H54 (cell line): ENCODE results near the gene CT45A5.
"Not testable (repeated sequence)": the region's sequence is repeated elsewhere in the genome, so short reads cannot be mapped to it uniquely, and the experiment has no call there.

Experiments
- DNase-seq: peaks from one replicate; pipeline ENCODE4 v3.0.0; 2011; ENCODE audit warnings: low spot score, mixed read lengths; ENCODE audit not compliant: insufficient read length
- FAIRE-seq: peaks from 3 replicates; lab custom pipeline; 2011; peaks lifted over from hg19 to GRCh38; lab: Jason Lieb, UNC
- POLR2A ChIP-seq: IDR thresholded peaks from 2 replicates; pipeline ENCODE4 v1.6.1; 2011; ENCODE audit warnings: low read depth, mild to moderate bottlenecking, low read length

Gene CT45A5

GRCh38 chrX:135785403-135785802, at the start of gene CT45A5:
TSS of gene CT45A5 (minus strand) at chrX:135785503. CDS start at chrX:135781729, 3,774 bp downstream.
- FAIRE-seq, DNase-seq: not testable (repeated sequence)

GRCh38 chrX:135819912-135820311, 34.6 kb upstream of the CT45A5 start, which contains the start of gene CT45A2:
TSS of gene CT45A2 (minus strand) at chrX:135820012. CDS start at chrX:135816265, 3,747 bp downstream.
- FAIRE-seq, DNase-seq: not testable (repeated sequence)

- not testable (repeated sequence) for FAIRE-seq, DNase-seq
These were observed 17.4 kb upstream of the CT45A5 start, which contains the start of gene CT45A6 for GRCh38 chrX:135802687-135803086. TSS of gene CT45A6 (minus strand) at chrX:135802787. CDS start at chrX:135798993, 3,794 bp downstream.

GRCh38 chrX:135768091-135768490, 17.2 kb downstream of the CT45A5 start, which contains the start of gene CT45A3:
TSS of gene CT45A3 (minus strand) at chrX:135768191. CDS start at chrX:135764444, 3,747 bp downstream.
- not testable (repeated sequence) for FAIRE-seq, DNase-seq

- DNase-seq, FAIRE-seq: not testable (repeated sequence)
These were observed 40.6 kb downstream of the CT45A5 start for GRCh38 chrX:135744739-135745138.

GRCh38 chrX:135741192-135741715, 44.0 kb downstream of the CT45A5 start:
- DNase-seq: no peak
- TF ChIP-seq POLR2A: no peak
- FAIRE-seq: no peak

GRCh38 chrX:135740681-135741149, 44.6 kb downstream of the CT45A5 start:
- peak; percentile 6 for FAIRE-seq
- TF ChIP-seq POLR2A: no peak
- DNase-seq: peak; percentile 19

GRCh38 chrX:135737366-135738071, 47.8 kb downstream of the CT45A5 start:
- FAIRE-seq (no peak), DNase-seq (no peak)
- TF ChIP-seq POLR2A: no peak

- not testable (repeated sequence) for DNase-seq, FAIRE-seq
These were observed 50.6 kb downstream of the CT45A5 start for GRCh38 chrX:135734666-135735065.
